Measurements from ENCODE around the gene ADAD2.

Gene ADAD2

DNA sequence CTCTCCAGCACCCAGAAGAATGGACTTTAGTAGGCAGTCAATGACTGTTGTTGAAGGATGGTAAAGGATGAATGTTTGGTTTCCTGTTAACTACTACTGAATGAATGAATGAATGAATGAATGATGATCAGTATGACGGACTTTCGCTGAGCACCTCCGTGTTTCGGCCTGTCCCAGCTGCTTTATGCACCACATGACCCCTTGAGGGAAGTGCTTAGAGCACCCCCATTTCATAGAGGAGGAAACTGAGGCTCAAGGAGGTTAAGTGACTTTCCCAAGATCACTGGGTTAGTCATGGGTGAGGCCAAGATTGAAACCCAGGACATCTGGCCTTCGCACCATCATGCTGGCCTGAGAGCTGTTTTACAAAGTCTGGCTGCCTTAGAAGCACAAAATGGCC is 42.0 kb downstream of the ADAD2 start:
- peaks cover 1% of the 10 kb centered on the region for H3K27me3 ChIP-seq (ENCODE audit: insufficient read depth, insufficient read length)
- DNase-seq (ENCODE audit: low read depth, low spot score): no peak
- H3K4me1 ChIP-seq (ENCODE audit: insufficient read depth, insufficient read length): peaks cover 9% of the 10 kb centered on the region
- no peak overlapping the region for H3K4me3 ChIP-seq (ENCODE audit: insufficient read length, low read depth)
- H3K9me3 ChIP-seq (ENCODE audit: insufficient read depth, low read length): no peaks in the 10 kb centered on the region
- no peak overlapping the region for H3K9ac ChIP-seq (ENCODE audit: insufficient read length, low read depth)
- no peaks in the 10 kb centered on the region for H3K36me3 ChIP-seq (ENCODE audit: insufficient read depth, insufficient read length, low read length)
- no peak for TF ChIP-seq ZNF274 (IDR thresholded peaks at IDR 0.05; ENCODE audit: low read depth, low read length)
- TF ChIP-seq YY1 (IDR thresholded peaks at IDR 0.05; ENCODE audit: insufficient read depth, insufficient read length): no peak
- TF ChIP-seq SUZ12 (IDR thresholded peaks at IDR 0.05; ENCODE audit: extremely low read depth, insufficient read depth, insufficient read length): no peak

- no peaks in the 10 kb centered on the region for H3K36me3 ChIP-seq (ENCODE audit: insufficient read depth, insufficient read length, low read length)
- H3K9ac ChIP-seq (ENCODE audit: insufficient read length, low read depth): no peak overlapping the region
- H3K9me3 ChIP-seq (ENCODE audit: insufficient read depth, low read length): no peaks in the 10 kb centered on the region
- no peak for DNase-seq (ENCODE audit: low read depth, low spot score)
- peaks cover 8% of the 10 kb centered on the region for H3K4me1 ChIP-seq (ENCODE audit: insufficient read depth, insufficient read length)
- TF ChIP-seq SUZ12 (IDR thresholded peaks at IDR 0.05; ENCODE audit: extremely low read depth, insufficient read depth, insufficient read length) (no peak), ZNF274 (IDR thresholded peaks at IDR 0.05; ENCODE audit: low read depth, low read length) (no peak), YY1 (IDR thresholded peaks at IDR 0.05; ENCODE audit: insufficient read depth, insufficient read length) (no peak)
- H3K4me3 ChIP-seq (ENCODE audit: insufficient read length, low read depth): no peak overlapping the region
- H3K27me3 ChIP-seq (ENCODE audit: insufficient read depth, insufficient read length): peaks cover 3% of the 10 kb centered on the region
These were observed 42.8 kb downstream of the ADAD2 start for GRCh38 chr16:84233748-84234147.

GRCh38 chr16:84234321-84235241 is 43.6 kb downstream of the ADAD2 start:
- Histone ChIP-seq H3K27me3 (ENCODE audit: insufficient read depth, insufficient read length) (peaks cover 3% of the 10 kb centered on the region), H3K4me1 (ENCODE audit: insufficient read depth, insufficient read length) (peaks cover 5% of the 10 kb centered on the region), H3K9ac (ENCODE audit: insufficient read length, low read depth) (no peak overlapping the region), H3K4me3 (ENCODE audit: insufficient read length, low read depth) (no peak overlapping the region), H3K36me3 (ENCODE audit: insufficient read depth, insufficient read length, low read length) (no peaks in the 10 kb centered on the region), H3K9me3 (ENCODE audit: insufficient read depth, low read length) (no peaks in the 10 kb centered on the region)
- TF ChIP-seq SUZ12 (IDR thresholded peaks at IDR 0.05; ENCODE audit: extremely low read depth, insufficient read depth, insufficient read length) (no peak), ZNF274 (IDR thresholded peaks at IDR 0.05; ENCODE audit: low read depth, low read length) (no peak), YY1 (IDR thresholded peaks at IDR 0.05; ENCODE audit: insufficient read depth, insufficient read length) (no peak)
- DNase-seq (ENCODE audit: low read depth, low spot score): no peak

DNA sequence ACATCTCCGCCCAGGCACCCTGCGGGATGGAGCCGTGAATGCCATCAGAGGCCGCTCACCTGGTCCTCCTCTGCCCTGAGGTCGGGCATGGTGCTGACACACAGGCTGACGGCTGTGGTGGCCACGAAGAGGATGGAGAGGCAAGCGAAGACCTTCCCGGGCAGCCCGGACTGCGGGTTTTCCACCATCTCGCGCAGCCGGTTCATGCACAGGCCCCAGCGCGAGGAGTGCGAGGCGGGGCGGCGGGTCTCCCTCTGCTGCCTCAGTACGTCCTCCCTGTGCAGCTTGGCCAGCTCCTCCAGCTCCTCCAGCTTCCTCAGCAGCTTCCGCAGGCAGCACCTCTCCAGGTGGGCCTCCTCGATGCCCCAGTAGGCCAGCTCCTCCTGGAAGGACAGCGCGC is 45.7 kb downstream of the ADAD2 start:
- no peak for TF ChIP-seq YY1 (IDR thresholded peaks at IDR 0.05; ENCODE audit: insufficient read depth, insufficient read length)
- H3K27me3 ChIP-seq (ENCODE audit: insufficient read depth, insufficient read length): peaks cover 3% of the 10 kb centered on the region
- no peak for DNase-seq (ENCODE audit: low read depth, low spot score)
- peaks cover 10% of the 10 kb centered on the region for H3K4me1 ChIP-seq (ENCODE audit: insufficient read depth, insufficient read length)
- H3K9ac ChIP-seq (ENCODE audit: insufficient read length, low read depth): no peak overlapping the region
- H3K36me3 ChIP-seq (ENCODE audit: insufficient read depth, insufficient read length, low read length): no peaks in the 10 kb centered on the region
- no peaks in the 10 kb centered on the region for H3K9me3 ChIP-seq (ENCODE audit: insufficient read depth, low read length)
- H3K4me3 ChIP-seq (ENCODE audit: insufficient read length, low read depth): no peak overlapping the region

DNA sequence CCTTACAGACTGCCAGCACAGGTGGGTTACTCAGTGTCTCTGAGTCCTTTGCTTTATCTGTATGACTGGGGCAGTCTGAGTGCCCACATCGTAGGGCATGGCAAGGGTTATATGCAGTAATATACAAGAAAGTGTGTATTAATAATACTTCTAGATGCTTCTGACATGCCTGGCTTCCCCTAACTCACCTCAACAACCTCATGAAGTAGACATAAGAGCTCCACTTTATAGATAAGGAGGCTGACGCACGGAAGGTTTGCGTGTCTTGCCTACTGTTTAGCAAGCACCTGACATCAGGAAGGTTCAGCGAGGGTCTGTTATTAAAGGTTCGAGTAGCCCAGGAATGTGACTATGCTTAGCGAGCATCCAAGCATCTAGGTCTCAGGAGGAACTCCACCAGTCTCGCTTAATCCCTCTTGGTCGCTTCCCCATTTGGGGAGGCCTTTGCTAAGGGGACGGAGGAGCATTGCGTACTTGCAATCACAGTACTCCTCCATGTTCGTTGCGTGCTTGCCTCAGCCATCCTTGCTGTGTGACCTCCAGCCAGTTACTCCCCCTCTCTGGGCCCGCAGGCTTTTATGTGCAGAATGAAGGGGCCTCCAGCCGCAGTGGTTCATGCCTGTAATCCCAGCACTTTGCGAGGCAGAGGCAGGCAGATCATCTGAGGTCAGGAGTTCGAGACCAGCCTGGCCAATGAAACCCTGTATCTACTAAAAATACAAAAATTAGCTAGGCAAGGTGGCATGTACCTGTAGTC is 47.2 kb downstream of the ADAD2 start:
- Histone ChIP-seq H3K27me3 (ENCODE audit: insufficient read depth, insufficient read length) (peaks cover 3% of the 10 kb centered on the region), H3K4me1 (ENCODE audit: insufficient read depth, insufficient read length) (peaks cover 10% of the 10 kb centered on the region), H3K9me3 (ENCODE audit: insufficient read depth, low read length) (no peaks in the 10 kb centered on the region), H3K36me3 (ENCODE audit: insufficient read depth, insufficient read length, low read length) (no peaks in the 10 kb centered on the region), H3K9ac (ENCODE audit: insufficient read length, low read depth) (no peak overlapping the region), H3K4me3 (ENCODE audit: insufficient read length, low read depth) (no peak overlapping the region)
- no peak for DNase-seq (ENCODE audit: low read depth, low spot score)
- TF ChIP-seq YY1 (IDR thresholded peaks at IDR 0.05; ENCODE audit: insufficient read depth, insufficient read length): no peak
- TF ChIP-seq ZNF274 (IDR thresholded peaks at IDR 0.05; ENCODE audit: low read depth, low read length): no peak
- no peak for TF ChIP-seq SUZ12 (IDR thresholded peaks at IDR 0.05; ENCODE audit: extremely low read depth, insufficient read depth, insufficient read length)

GRCh38 chr16:84239141-84239769 is 48.3 kb downstream of the ADAD2 start:
- TF ChIP-seq SUZ12 (IDR thresholded peaks at IDR 0.05; ENCODE audit: extremely low read depth, insufficient read depth, insufficient read length) (no peak), ZNF274 (IDR thresholded peaks at IDR 0.05; ENCODE audit: low read depth, low read length) (no peak), YY1 (IDR thresholded peaks at IDR 0.05; ENCODE audit: insufficient read depth, insufficient read length) (no peak)
- Histone ChIP-seq H3K9me3 (ENCODE audit: insufficient read depth, low read length) (peaks cover 10% of the 10 kb centered on the region; the same call in 1 of the 2 replicates), H3K27me3 (ENCODE audit: insufficient read depth, insufficient read length) (peaks cover 3% of the 10 kb centered on the region), H3K36me3 (ENCODE audit: insufficient read depth, insufficient read length, low read length) (no peaks in the 10 kb centered on the region), H3K4me3 (ENCODE audit: insufficient read length, low read depth) (no peak overlapping the region), H3K4me1 (ENCODE audit: insufficient read depth, insufficient read length) (peaks cover 10% of the 10 kb centered on the region), H3K9ac (ENCODE audit: insufficient read length, low read depth) (no peak overlapping the region)
- DNase-seq (ENCODE audit: low read depth, low spot score): no peak

- Histone ChIP-seq H3K9ac (ENCODE audit: insufficient read length, low read depth) (no peak within 1 kb of the TSS), H3K4me3 (ENCODE audit: insufficient read length, low read depth) (no peak within 1 kb of the TSS), H3K27me3 (ENCODE audit: insufficient read depth, insufficient read length) (peaks cover 3% of the 10 kb centered on the region), H3K4me1 (ENCODE audit: insufficient read depth, insufficient read length) (peaks cover 8% of the 10 kb centered on the region), H3K36me3 (ENCODE audit: insufficient read depth, insufficient read length, low read length) (no peaks in the 10 kb centered on the region), H3K9me3 (ENCODE audit: insufficient read depth, low read length) (peaks cover 16% of the 10 kb centered on the region; the same call in 1 of the 2 replicates)
- no peak for DNase-seq (ENCODE audit: low read depth, low spot score)
- TF ChIP-seq YY1 (IDR thresholded peaks at IDR 0.05; ENCODE audit: insufficient read depth, insufficient read length) (no peak), ZNF274 (IDR thresholded peaks at IDR 0.05; ENCODE audit: low read depth, low read length) (no peak), SUZ12 (IDR thresholded peaks at IDR 0.05; ENCODE audit: extremely low read depth, insufficient read depth, insufficient read length) (no peak)
These were observed 49.0 kb downstream of the ADAD2 start, which contains the start of gene KCNG4 for GRCh38 chr16:84239909-84240308. Gene KCNG4 (minus strand): TSS chr16:84240012. CDS start chr16:84237485, 2,527 bp downstream.

All from NT2/D1 (cell line).